NCI-H1105 (cell line): Measurements from ENCODE around the gene NKAIN4.

Experiments used
- DNase-seq: peaks from one replicate; lab custom pipeline; 2025; lab: John Stamatoyannopoulos, UW

Gene NKAIN4

GRCh38 chr20:63288581-63289251 lies 34.5 kb upstream of the NKAIN4 start:
- no peak for DNase-seq

- DNase-seq: no peak
Measured at GRCh38 chr20:63287697-63288580, 33.7 kb upstream of the NKAIN4 start.

GRCh38 chr20:63286781-63287696 lies 32.8 kb upstream of the NKAIN4 start:
- no peak for DNase-seq

- DNase-seq: no peak
Measured at GRCh38 chr20:63285636-63286615, 31.7 kb upstream of the NKAIN4 start.

GRCh38 chr20:63284981-63285524 lies 30.8 kb upstream of the NKAIN4 start:
- DNase-seq: no peak

GRCh38 chr20:63284544-63284949 lies 30.3 kb upstream of the NKAIN4 start:
- no peak for DNase-seq

- no peak for DNase-seq
Measured at GRCh38 chr20:63284083-63284440, 29.8 kb upstream of the NKAIN4 start.

GRCh38 chr20:63283397-63284082 lies 29.3 kb upstream of the NKAIN4 start:
- DNase-seq: no peak

GRCh38 chr20:63282946-63283345 lies 28.7 kb upstream of the NKAIN4 start:
- DNase-seq: no peak

- DNase-seq: no peak
Measured at GRCh38 chr20:63281742-63282665, 27.7 kb upstream of the NKAIN4 start.

- DNase-seq: no peak
Measured at GRCh38 chr20:63280929-63281545, 26.8 kb upstream of the NKAIN4 start.

- no peak for DNase-seq
Measured at GRCh38 chr20:63280371-63280770, 26.1 kb upstream of the NKAIN4 start.

GRCh38 chr20:63279931-63280330 lies 25.7 kb upstream of the NKAIN4 start:
- no peak for DNase-seq

GRCh38 chr20:63278661-63279060 lies 24.4 kb upstream of the NKAIN4 start:
- no peak for DNase-seq

- no peak for DNase-seq
Measured at GRCh38 chr20:63277466-63278272, 23.4 kb upstream of the NKAIN4 start.

- no peak for DNase-seq
Measured at GRCh38 chr20:63276956-63277355, 22.7 kb upstream of the NKAIN4 start.

GRCh38 chr20:63275825-63276224 lies 21.6 kb upstream of the NKAIN4 start:
- DNase-seq: no peak
